Heart left ventricle (tissue), 16 donors: ENCODE data around the gene EEF2K. TPM values are rescaled to one million over a fixed set of nuclear protein-coding genes. Genes with fewer than 3 reads are reported as not detected.

Source experiments
- ATAC-seq, 4 donors: fragments of 200-7000 bp; cut with Tn5 transposase; one replicate each; pipeline ENCODE4 v1.9.1; 2020 to 2022; ENCODE audit warnings: moderate library complexity in 4 of 4, mild to moderate bottlenecking in 3 of 4, moderate number of reproducible peaks in 1 of 4
- DNase-seq, 5 donors: peaks; one replicate each; pipeline ENCODE4 v3.0.0-alpha.2; 2020
- H3K27ac ChIP-seq, 12 donors: fragments of 200-600 bp; sonication (generic) in 4 of 12; one replicate each; pipeline versions ENCODE4 v1.5.0 to v1.8.0; 2016 to 2022; ENCODE audit warnings: mild to moderate bottlenecking in 2 of 12
- H3K27me3 ChIP-seq, 9 donors: fragments of 200-600 bp; sonication (generic) in 2 of 9; one replicate each; pipeline versions ENCODE4 v1.5.1 to v1.8.0; 2016 to 2022; ENCODE audit warnings: mild to moderate bottlenecking in 3 of 9
- H3K36me3 ChIP-seq, 9 donors: fragments of 200-600 bp; sonication (generic) in 2 of 9; one replicate each; pipeline versions ENCODE4 v1.5.0 to v1.8.0; 2018 to 2022; ENCODE audit warnings: mild to moderate bottlenecking in 2 of 9
- H3K4me1 ChIP-seq, 12 donors: fragments of 200-600 bp; sonication (generic) in 4 of 12; one replicate each; pipeline versions ENCODE4 v1.5.0 to v1.8.0; 2016 to 2022; ENCODE audit warnings: mild to moderate bottlenecking in 3 of 12
- H3K4me3 ChIP-seq, 12 donors: fragments of 200-600 bp; sonication (generic) in 4 of 12; one replicate each; pipeline versions ENCODE4 v1.5.0 to v1.8.0; 2017 to 2022; ENCODE audit warnings: mild to moderate bottlenecking in 9 of 12, moderate library complexity in 4 of 12
- H3K9me3 ChIP-seq, 12 donors: fragments of 200-600 bp; sonication (generic) in 4 of 12; one replicate each; pipeline versions ENCODE4 v1.5.0 to v1.8.0; 2016 to 2022; ENCODE audit warnings: mild to moderate bottlenecking in 1 of 12
- POLR2A ChIP-seq, 2 donors: fragments of 450-650 bp; IDR thresholded peaks; one replicate each; pipeline ENCODE4 v1.6.1; 2017; ENCODE audit warnings: antibody characterized with exemption in 2 of 2, mild to moderate bottlenecking in 2 of 2, moderate library complexity in 2 of 2
- WGBS, 4 donors: extraction: QIAGEN DNeasy Blood & Tissue Kit in 2 of 4; methylation state at CpG; one replicate each; pipeline versions ENCODE4 v1.1.5 to v1.1.7; 2013 to 2018; 5-methylcytosine and 5-hydroxymethylcytosine counted together
- intact Hi-C, 10 donors: fragments of 100-400 bp; cut with DNase I; formaldehyde crosslinking; loops; one replicate each; pipeline versions ENCODE4 v1.11.1 to v1.14.2; 2022
- polyA plus RNA-seq, 2 donors: library from polyadenylated mRNA; stranded (reverse); fragments of 200-250 nt; gene quantifications; one replicate each; pipeline ENCODE4 v1.2.3, GENCODE V29; 2013
- total RNA-seq, 9 donors: library from RNA; depleted of rRNA in 2 of 9; stranded (reverse); fragments of >200 nt in 2 of 9; fragmentation: NEBNext Ultra II Directional in 3 of 9; extraction: Animal tissue kit (Norgen Biotek cat#: 25700) in 3 of 9; gene quantifications; one replicate each; pipeline versions ENCODE4 v1.1.0 to v1.2.4, GENCODE V29; 2016 to 2023
- TF ChIP-seq, protein P1 (sequence below), 12 donors: fragments of 200-600 bp; sonication (generic) in 4 of 12; IDR thresholded peaks; one replicate each; pipeline versions ENCODE4 v1.5.0 to v1.8.0; 2018 to 2022; ENCODE audit warnings: antibody characterized with exemption in 12 of 12, mild to moderate bottlenecking in 5 of 12
- donor health status: ischemic (EF 13 %, LVEDD 7.1; RV severe dilation, severe dysfunction).
- donor health status: healthy with polysubstance abuse.
- donor health status: DM: no; HTN: yes; CAD: no.
- donor health status: DM: no; HTN: no; CAD: no.
- donor health status: ischemic (EF 25% LVEDD 6.9; RV normal size, moderate dysfunction).
- donor health status: ischemic (EF 25% LVEDD 5.7; RV mildly dilated, moderate dysfunction).
- donor health status: healthy.
- donor health status: DM: yes; HTN: yes; CAD: no.
- donor health status: ischemic (EF 35%, LVEDD 5.7; RV mildly dilated, moderate dysfunction).
- donor health status: nonischemic (EF 11% LVEDD 7.7; RV severe dilation, severe dysfunction).
- donor health status: DM: yes; HTN: yes; CAD: no.
- donor health status: PGD.
- donor health status: ischemic (EF 29% LVEDD 5.4; RV normal size, mild dysfunction).
- donor health status: nonischemic (EF 23%, LVEDD 6.1; RV moderate dilation, normal function).

EEF2K gene
- total and polyA plus RNA-seq, 11 donors: 8.3 to 33.6 (median 24.6) TPM

DNA sequence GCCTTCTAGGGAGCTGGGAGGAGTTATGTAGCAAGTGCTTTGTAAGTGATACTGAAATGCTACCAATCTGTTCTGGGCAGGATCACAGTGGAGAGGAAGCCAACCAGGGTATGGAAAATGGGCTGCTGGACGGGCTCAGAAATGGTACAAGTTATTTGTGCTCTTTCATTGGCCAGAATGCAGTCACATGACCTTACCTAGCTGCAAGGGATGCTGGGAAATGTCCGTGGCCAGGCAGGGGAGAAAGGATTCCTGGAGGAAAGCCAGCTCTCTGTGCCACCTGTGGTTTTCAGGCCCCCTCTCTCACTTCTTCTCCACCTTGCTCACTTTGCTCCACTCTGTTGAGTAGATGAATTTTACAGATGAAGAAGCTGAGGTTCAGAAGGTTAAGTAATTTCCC is 4.8 kb downstream of the EEF2K start:
- DNase-seq (no peak), ATAC-seq (no peak)
- no peak overlapping the region for H3K4me3 ChIP-seq
- H3K9me3 ChIP-seq: peaks cover 0 to 6% (median 0%) of the 10 kb centered on the region in 12 donors
- peaks cover 0 to 32% (median 0%) of the 10 kb centered on the region in 9 donors for H3K36me3 ChIP-seq
- intact Hi-C loops: loop anchor here in 1 of 10 donors (5.0 kb wide), 1 partner anchor 76 kb away; no protein-coding TSS in a partner anchor
- WGBS, 4 donors: 82 to 90% (median 86%) methylated on average over 2 of the region's 2 CpGs
- TF ChIP-seq, protein P1, sequence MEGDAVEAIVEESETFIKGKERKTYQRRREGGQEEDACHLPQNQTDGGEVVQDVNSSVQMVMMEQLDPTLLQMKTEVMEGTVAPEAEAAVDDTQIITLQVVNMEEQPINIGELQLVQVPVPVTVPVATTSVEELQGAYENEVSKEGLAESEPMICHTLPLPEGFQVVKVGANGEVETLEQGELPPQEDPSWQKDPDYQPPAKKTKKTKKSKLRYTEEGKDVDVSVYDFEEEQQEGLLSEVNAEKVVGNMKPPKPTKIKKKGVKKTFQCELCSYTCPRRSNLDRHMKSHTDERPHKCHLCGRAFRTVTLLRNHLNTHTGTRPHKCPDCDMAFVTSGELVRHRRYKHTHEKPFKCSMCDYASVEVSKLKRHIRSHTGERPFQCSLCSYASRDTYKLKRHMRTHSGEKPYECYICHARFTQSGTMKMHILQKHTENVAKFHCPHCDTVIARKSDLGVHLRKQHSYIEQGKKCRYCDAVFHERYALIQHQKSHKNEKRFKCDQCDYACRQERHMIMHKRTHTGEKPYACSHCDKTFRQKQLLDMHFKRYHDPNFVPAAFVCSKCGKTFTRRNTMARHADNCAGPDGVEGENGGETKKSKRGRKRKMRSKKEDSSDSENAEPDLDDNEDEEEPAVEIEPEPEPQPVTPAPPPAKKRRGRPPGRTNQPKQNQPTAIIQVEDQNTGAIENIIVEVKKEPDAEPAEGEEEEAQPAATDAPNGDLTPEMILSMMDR (IDR thresholded peaks at IDR 0.05): no peak
- no peak for TF ChIP-seq POLR2A (IDR thresholded peaks at IDR 0.05)
- H3K27ac ChIP-seq: peak overlapping the region in 1 of 12 donors; percentile 97
- no peaks in the 10 kb centered on the region for H3K27me3 ChIP-seq
- H3K4me1 ChIP-seq: peaks cover 0 to 46% (median 17%) of the 10 kb centered on the region in 12 donors

DNA sequence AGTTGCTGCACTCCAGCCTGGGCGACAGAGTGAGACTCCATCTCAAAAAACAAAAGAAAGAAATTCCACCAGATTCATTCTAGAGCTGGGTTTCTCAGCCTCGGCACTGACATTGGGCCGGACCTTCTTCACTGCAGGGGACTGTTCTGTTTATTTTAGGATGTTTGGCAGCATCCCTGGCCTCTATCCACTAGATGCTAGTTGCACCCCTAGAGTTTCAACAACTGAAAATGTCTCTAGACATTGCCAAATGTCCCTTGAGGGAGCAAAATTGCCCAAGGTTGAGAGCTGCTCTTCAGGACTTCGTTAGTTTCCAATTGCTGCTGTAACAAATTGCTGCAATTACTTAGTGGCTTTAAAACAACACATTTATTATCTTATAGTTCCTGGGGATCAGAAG is 7.2 kb downstream of the EEF2K start:
- H3K9me3 ChIP-seq: peaks cover 0 to 6% (median 0%) of the 10 kb centered on the region in 12 donors
- H3K4me3 ChIP-seq: no peak overlapping the region
- peak overlapping the region in 1 of 12 donors; percentile 86 for H3K27ac ChIP-seq
- 44 to 88% (median 64%) methylated on average over 4 of the region's 4 CpGs for WGBS, 4 donors
- intact Hi-C loops: loop anchor here in 1 of 10 donors (5.0 kb wide), 1 partner anchor 74 kb away; no protein-coding TSS in a partner anchor
- peaks cover 0 to 32% (median 0%) of the 10 kb centered on the region in 9 donors for H3K36me3 ChIP-seq
- DNase-seq (no peak), ATAC-seq (no peak)
- no peaks in the 10 kb centered on the region for H3K27me3 ChIP-seq
- no peak for TF ChIP-seq POLR2A (IDR thresholded peaks at IDR 0.05)
- TF ChIP-seq, protein P1 (IDR thresholded peaks at IDR 0.05): no peak
- peaks cover 0 to 48% (median 14%) of the 10 kb centered on the region in 12 donors for H3K4me1 ChIP-seq

DNA sequence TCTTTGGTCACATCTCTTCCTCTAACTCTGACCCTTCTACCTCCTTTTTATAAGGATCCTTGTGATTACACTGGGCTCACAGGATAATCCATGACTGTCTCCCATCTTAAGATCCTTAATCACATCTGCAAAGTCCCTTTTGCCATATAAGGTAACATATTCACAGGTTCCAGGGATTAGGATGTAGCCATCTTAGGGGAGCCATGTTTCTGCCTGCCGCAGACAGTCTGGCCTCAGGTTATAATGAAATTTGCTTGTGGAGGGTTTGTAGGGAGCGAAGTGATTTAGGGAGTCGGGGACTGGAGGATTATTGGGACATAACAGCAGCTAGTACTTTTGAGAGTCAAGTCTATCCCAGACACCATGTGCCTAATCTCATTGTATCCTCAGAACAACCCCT is 7.7 kb downstream of the EEF2K start:
- H3K4me3 ChIP-seq: no peak overlapping the region
- peak overlapping the region in 1 of 12 donors; percentile 86 for H3K27ac ChIP-seq
- H3K27me3 ChIP-seq: no peaks in the 10 kb centered on the region
- ATAC-seq: no peak
- DNase-seq: peak in 1 of 5 donors; percentile 4
- peaks cover 0 to 32% (median 0%) of the 10 kb centered on the region in 9 donors for H3K36me3 ChIP-seq
- intact Hi-C loops: loop anchor here in 1 of 10 donors (5.0 kb wide), 1 partner anchor 74 kb away; no protein-coding TSS in a partner anchor
- WGBS, 4 donors: 97 to 100% (median 98%) methylated on average over 3 of the region's 3 CpGs
- H3K4me1 ChIP-seq: peaks cover 0 to 48% (median 19%) of the 10 kb centered on the region in 12 donors
- peaks cover 0 to 6% (median 0%) of the 10 kb centered on the region in 12 donors for H3K9me3 ChIP-seq
- no peak for TF ChIP-seq POLR2A (IDR thresholded peaks at IDR 0.05)
- TF ChIP-seq, protein P1 (IDR thresholded peaks at IDR 0.05): no peak

DNA sequence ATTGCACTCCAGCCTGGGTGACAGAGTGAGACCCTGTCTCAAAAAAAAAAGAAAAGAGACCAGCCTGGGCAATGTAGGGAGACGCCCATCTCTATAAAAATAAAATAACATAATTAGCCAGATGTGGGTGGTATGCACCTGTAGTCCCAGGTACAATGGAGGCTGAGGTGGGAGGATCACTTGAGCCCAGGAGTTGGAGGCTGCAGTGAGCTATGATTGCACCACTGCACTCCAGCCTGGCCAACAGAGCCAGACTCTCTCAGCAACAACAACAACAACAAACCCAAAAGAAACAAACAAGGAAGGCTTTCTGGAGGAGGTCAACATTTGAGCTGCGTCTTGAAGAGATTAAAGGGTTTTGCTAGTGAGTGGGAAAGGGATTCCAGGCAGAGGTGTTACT is 8.3 kb downstream of the EEF2K start:
- H3K36me3 ChIP-seq: peaks cover 0 to 32% (median 0%) of the 10 kb centered on the region in 9 donors
- intact Hi-C loops: loop anchor here in 1 of 10 donors (5.0 kb wide), 1 partner anchor 73 kb away; no protein-coding TSS in a partner anchor
- no peaks in the 10 kb centered on the region for H3K27me3 ChIP-seq
- 48 to 98% (median 97%) methylated on average over 2 of the region's 2 CpGs for WGBS, 4 donors
- no peak overlapping the region for H3K4me3 ChIP-seq
- peak overlapping the region in 1 of 12 donors; percentile 86 for H3K27ac ChIP-seq
- peaks cover 0 to 48% (median 23%) of the 10 kb centered on the region in 12 donors for H3K4me1 ChIP-seq
- ATAC-seq: no peak
- H3K9me3 ChIP-seq: peaks cover 0 to 6% (median 0%) of the 10 kb centered on the region in 12 donors
- DNase-seq: no peak
- TF ChIP-seq, protein P1 (IDR thresholded peaks at IDR 0.05): no peak
- no peak for TF ChIP-seq POLR2A (IDR thresholded peaks at IDR 0.05)
